ACHN (cell line): ENCODE results near the gene PRKG1.

Experiments used
- DNase-seq: peaks from one replicate; pipeline ENCODE4 v3.0.0-alpha.2; 2015
- in situ Hi-C: cut with HindIII; loops from 2 replicates; pipeline ENCODE4 v1.10.0; 2017; ENCODE audit warnings: low sequenced_read_pairs, low pct_ligation_motif_present, low pct_unique_long_range_greater_than_20kb

The PRKG1 gene

DNA sequence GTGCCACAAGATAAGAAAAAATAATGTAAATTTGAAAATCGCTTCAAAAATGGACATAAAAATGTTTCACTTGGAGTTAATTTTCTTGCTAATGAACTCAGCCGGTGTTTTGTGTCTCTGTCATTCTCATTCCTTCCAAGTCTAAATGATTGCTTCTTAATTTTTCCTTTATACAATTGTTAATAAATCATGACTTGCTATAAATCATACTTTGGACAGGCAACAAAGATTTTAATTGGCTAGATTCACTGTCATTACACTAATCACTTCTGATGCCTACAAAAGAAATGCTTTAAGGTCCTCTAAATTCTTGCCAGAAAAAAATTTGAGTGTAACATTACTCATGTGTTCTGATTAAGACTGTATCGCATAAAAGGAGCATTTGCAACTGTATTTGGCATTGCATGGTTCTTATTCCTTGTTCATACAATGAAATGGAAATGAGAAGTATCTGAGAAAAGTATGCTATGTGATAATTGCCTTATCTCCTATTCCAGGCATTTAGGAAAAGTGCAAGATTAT is 1000.3 kb downstream of the PRKG1 start:
- no peak for DNase-seq
- in situ Hi-C loops: no loop called here

DNA sequence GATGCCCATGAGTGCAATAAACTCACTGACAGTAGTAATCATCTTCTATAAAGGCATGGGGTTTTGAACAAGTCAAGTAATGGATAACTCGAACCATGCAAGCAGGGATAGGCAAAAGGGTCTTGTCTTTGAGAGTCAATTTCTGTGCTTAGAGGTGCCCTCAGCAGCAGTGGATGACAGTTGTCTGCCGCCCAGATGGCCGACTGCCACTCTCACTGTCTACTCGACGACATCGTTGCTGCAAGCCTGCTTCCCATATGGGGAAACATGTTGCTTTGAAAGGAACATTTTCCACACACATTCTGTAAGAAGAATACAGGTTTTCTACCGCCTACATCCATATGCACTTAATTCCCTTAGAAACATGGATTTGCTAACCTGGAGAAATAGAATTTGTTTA is 1003.5 kb downstream of the PRKG1 start:
- no peak for DNase-seq
- in situ Hi-C loops: no loop called here

DNA sequence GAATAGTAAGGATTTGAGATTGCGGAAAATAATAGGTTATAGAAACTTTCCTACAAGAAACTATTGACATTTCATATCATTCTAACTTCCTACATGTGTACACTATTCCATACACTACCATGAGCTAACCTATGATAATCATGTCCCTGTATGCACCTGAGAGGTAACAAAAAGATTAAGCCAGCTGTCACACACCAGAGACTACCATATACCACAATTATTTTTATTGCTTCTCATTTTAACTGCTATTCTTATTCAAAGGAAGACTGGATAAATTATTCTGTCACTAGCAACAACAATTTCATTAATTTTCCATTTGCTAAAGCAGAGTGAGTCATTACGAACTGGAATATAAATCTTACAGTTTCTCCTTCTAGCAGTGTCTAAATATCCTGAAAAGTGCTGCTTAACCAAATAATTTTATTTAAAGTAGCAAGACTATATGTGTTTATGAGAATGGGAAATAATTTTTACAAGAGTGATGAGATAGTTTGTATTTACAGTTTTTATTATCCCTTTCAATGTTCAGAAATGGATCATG is 1004.2 kb downstream of the PRKG1 start:
- in situ Hi-C loops: no loop called here
- no peak for DNase-seq

DNA sequence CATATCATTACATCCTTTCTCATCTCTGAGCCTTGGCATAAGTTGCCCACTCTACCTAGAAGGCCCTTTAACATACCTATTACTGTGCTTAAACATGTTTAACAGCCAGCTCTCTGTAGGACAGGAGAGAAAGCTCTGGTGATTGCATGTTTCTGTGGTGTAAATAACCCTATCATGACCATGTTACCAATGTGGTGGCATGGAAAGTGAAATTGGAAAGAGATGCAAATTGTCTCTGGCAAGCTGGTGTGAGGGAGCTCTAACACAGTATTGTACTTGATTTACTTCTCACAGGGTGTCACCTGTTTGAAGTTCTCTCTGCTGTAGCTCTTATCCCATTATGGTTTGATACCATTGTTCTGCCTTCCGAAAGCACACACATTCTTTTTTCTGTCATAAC is 1008.0 kb downstream of the PRKG1 start:
- no peak for DNase-seq
- in situ Hi-C loops: no loop called here

DNA sequence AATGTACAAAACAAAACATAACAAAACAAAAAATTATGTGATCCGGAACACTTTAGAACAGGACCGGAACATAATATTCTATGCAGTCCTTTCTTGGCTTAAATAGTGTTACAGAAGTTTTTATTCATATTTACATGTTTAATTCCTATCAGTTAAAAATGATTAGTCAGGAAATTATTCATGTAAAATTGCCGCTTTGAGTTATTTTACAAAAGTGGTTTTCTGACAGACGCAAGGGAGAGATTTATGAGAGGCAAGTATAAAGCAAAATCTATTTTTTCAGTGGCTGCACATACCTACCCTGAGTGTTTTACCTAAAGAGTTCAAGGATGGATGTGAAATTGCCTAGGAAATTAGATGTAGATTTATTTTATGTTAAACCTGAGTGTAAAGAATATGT is 1009.1 kb downstream of the PRKG1 start:
- in situ Hi-C loops: no loop called here
- DNase-seq: no peak

DNA sequence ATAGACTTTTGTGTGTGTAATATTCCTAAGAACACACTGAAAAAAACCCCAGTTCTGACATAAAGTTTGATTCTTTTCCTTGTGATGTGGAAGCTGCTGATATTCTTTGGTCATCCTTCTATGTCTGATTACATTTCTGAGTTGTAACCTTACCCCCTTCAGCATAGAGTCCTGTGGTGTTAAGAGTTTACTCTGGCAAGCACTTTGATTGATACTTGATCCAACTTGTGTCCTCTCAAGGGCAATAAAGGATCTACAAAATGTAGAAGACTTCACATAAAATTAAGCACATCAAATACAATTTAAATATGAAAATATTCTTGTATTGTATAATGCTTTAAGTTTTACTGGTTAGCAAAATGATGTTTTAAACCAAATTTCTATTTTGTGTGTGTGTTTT is 1018.1 kb downstream of the PRKG1 start:
- in situ Hi-C loops: no loop called here
- DNase-seq: no peak

DNA sequence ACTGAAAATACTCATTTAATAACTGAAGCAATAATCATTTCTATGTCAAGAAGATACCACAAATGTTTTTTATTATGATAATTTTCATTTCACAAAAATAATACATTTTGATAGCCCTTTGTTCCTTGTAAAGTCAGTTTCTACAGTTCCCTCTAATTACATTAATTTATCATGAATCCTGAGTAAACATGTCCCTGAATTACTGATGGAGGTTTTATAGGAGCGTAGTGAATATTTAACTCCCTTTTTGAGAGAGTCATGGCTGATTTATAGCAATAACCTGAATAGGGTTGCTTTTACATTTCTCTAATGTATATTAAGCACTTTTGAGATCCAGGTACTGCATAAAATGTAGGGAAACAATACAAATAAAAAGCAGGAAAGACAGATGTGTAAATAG is 1023.8 kb downstream of the PRKG1 start:
- DNase-seq: no peak
- in situ Hi-C loops: no loop called here

DNA sequence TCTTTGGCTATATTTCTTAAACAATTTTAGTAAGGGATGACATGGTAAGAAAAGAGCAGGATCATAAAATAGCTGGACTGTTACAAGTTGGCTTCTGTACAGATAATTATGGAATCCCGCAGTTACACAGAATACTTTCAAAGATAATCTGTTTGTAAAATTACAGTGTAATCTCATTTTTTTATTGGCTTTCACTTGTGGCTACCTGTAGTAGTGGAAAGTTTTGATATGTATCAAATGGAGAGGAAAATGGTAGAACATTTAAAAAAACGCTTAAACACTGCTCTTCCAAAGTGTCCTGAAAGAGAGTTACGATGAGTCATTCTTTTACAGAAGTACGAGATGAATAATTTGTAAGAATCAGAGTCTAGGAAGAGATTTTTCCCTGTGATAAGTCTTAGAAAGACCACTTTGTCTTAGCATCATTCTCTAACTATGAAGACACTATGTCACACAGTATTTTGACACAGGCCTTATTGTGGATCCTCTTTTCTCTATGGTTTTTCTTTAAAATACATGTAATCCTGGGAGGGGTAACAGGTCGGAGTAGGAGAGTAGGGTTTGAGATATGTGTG is 1024.8 kb downstream of the PRKG1 start:
- DNase-seq: no peak
- in situ Hi-C loops: no loop called here

DNA sequence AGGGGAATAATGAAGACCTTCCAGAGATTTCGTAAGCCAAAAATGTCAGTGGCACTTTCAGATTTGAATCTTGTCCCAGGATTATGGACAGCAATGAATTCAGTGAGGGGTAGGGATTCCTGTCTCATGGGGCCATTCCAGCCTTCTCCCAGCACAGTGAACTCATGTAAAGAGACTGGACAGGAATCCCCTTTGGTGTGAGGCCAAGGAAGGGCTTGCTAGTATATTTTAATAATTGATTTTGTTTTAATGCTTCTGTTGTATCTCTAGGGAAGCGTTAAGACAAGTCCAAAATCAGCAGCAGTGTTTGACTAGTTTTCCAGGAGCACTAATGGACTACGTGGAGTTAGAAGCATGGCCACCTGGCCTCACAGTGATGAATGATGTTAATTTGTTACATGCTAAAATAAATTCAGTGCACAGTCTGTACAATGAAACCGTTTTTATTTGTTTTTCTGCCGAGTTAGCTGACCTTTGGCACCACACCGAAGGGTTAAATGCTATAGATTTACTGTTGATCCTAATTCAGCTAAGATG is 1025.8 kb downstream of the PRKG1 start:
- in situ Hi-C loops: no loop called here
- DNase-seq: no peak

DNA sequence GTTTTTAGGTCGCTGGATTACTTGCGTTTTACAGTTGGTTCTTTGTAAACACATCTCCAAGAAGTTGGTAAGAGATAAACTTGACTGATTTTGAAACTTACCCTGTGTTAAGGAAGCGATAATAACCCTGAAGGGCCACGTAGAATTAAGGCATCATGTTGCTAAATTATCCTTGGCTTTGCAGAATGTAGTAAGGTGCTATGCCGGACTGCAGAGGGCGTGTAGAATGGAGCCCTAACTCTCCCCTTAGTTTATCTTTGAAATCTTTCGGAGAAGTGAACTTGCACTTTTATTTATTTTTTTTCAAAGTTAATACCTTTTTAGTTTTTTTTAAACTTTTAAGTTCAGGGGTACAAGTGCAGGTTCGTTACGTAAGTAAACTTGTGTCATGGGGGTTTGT is 1031.0 kb downstream of the PRKG1 start:
- in situ Hi-C loops: no loop called here
- DNase-seq: no peak

DNA sequence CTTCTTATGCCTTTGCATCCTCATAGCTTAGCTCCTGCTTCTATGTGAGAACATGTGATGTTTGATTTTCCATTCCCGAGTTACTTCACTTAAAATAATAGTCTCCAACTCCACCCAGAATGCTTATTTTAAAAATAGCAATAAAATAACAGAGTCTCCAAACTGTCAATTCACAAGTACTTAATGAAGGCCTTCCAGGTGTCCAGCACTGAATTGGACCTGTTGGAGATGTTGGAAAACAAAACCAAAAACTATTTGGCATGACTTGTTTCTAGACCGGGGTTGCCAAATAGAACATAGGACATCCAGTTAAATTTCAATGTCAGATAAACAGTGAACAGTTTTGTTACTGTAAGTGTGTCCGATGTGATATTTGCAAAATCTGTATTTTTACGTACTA is 1031.7 kb downstream of the PRKG1 start:
- DNase-seq: no peak
- in situ Hi-C loops: no loop called here

DNA sequence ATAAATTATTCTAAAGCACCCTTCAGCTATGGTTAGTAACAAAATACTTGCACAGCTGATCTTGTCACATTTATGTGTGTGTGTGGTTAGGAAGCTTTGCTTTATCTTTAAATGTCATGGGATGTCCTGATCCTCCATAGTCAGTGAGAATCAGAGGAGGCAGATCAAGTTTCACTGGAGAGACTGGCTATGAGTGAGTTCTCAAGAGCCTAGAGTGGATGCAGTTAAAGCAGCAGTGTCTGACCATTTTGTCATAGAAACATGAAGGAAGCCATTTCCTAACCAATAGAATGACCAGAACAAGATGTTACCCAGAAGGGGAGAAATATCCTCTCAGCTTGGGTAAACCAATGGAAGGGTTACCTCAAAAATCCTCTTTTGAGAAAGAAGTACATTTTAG is 1032.6 kb downstream of the PRKG1 start:
- in situ Hi-C loops: no loop called here
- no peak for DNase-seq

DNA sequence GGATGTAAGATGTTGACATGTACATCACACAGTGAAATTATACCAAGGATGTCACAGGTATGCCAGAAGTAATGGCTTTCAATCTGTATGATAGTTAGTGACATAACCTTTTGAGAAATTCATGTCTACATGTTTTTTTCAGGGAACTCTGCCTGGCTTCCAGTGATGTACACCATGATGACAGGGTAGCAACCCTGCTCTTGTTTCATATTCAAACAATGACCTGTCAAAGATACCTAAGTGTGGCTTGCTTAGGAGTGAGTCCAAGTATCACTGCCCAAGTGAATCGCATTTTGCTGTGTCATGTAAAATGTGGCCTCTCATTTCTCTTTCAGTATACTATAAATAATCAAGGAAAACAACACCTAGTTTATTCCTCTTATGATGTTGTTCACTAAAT is 1033.9 kb downstream of the PRKG1 start:
- in situ Hi-C loops: no loop called here
- no peak for DNase-seq

DNA sequence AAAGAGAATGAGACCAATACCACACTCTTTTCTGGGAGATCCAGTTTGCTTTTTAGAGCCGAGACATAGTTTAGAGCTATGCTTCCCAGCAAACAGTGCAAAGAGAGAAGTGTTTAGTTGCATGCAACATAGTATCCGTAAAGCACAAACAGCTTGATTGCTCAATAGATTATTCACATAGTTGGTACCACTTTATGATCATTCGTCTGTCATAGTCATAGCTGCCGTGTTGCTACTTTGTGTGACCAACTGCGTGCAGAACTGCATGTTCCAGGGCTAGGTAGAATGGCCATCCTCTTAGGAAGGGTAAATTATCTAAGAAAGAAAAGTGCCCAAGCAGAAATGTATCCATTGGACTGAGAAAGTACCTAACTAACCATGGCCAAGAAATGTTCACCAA is 1036.3 kb downstream of the PRKG1 start:
- in situ Hi-C loops: no loop called here
- no peak for DNase-seq

DNA sequence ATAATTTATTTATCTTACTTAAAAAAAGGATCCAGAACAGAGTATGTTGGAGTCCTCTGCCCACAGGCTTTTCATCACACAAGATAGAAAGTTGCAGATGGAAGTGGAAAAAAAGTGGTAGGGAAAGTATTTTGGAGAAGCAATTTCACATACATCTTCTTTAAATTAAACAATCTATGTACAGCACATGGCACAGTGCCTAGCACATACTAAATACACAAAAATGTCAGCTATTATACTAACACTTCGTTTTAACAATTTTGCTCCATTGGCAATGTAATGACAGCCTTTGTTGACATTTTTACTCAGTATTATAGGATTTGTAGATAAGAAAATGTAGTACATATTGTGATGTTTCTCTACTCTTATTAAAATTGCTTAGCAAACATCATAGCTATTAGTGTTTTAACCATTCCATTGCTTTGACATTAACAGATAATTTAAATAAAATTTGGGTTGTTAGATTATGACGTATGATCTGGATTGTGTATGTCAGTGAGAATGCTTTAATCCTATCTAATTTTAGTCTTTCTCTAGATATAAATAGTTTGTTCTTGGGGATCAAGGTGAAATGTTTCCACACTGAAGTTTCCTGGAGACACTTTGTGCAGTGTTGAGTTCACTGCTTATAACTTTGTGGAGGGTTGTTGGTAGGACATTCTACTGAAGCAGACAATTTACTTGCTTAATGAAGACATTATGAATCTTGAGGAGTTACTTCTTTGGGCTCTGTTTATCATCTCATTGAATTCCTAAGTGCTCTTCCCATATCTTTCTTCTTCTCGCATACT is 1037.0 kb downstream of the PRKG1 start:
- in situ Hi-C loops: no loop called here
- DNase-seq: no peak

DNA sequence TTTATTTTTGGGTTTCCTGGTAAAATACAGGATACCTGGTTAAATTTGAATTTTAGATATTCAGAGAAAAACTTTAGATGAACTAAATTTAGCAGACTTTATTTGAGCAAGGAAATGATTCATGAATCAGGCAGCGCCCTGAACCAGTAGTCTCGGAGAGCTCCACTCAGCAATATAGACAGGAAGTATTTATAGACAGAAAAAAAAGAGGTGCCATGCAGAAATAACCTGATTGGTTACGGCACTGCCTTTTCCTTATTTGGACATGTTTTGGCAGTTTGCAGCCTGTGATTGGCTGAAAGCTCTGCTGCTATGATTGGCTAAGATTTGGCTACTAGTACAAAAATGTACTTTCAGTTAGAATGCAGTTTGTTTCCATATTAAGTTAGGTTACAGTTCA is 1041.5 kb downstream of the PRKG1 start:
- in situ Hi-C loops: no loop called here
- no peak for DNase-seq

DNA sequence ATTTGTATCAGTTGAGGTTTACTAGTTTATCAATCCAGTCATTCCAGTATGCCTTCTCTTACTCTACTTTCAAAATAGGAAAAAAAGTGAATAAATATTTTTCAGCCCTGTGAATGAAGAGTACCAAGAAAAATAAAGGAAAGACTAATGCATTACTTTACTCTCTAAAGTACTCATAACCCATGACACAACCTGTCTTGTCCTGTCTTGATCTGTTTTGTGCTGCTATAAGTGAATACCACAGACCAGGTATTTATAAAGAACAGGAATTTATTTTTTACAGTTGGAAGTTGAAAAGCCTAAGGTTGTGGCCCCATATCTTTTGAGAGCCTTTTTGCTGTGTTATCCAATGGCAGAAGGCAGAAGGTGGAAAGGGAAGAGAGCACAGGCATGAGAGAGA is 1045.2 kb downstream of the PRKG1 start:
- in situ Hi-C loops: no loop called here
- no peak for DNase-seq

DNA sequence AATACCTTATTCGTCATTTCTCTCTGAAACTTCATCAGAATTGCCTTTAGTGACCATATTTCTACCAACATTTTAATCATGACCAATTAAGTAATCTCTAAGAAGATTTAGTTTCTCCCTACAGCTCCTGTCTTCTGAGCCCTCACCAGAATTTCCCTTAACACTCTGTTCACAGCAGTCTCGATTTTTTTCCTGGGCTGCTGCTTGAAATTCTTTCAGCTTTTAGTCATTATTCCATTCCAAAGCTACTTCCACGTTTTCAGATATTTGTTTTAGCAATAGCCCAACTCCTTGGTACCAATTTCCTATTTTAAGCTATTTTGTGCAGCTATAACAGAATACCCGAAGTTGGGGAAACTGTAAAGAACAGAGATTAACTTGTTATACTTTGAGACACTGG is 1047.4 kb downstream of the PRKG1 start:
- DNase-seq: no peak
- in situ Hi-C loops: no loop called here

DNA sequence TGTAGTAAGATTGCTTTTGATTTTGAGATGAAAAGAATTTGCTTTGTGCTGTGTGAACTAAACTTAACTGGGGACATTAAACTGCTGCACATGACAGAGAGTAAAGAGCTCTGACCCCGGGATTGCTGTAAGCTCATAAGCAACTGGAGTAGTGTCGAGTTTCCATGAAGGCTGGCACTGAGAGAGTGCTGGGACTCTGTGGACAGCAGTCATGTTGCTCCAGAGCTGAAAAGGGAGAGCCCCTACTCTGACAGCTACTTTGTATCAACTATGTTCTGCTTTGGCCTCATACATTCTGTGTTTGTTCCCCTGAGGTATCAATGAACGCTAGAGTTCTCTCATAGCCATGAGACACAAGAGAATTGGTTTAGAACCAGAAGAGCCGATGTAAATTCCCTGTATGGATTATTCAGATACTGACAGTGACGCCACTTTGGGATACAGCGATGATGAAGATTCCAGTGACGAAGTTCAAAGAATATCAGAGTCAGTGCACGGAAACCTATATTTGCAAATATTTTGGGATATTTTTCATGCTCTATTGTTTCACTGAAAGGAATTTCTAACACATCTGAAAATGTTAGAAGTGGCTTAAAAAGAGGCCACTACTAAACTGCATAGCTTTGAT is 1053.9 kb downstream of the PRKG1 start:
- no peak for DNase-seq

More for the DNA sequence above, 1053.9 kb downstream of the PRKG1 start:
- in situ Hi-C loops: no loop called here
